ENCODE results near the gene TCEA2. TPM values are rescaled to one million over a fixed set of nuclear protein-coding genes. Genes with fewer than 3 reads are reported as not detected.

The TCEA2 gene
- total RNA-seq, 1 experiment from 2014 or later: 38.5 TPM

GRCh38 chr20:64082126-64082731 is 19.2 kb downstream of the TCEA2 start:
- in situ Hi-C loops (cut with HindIII; ENCODE audit: low pct_unique_long_range_greater_than_20kb, low sequenced_read_pairs) (no loop called here), intact Hi-C loops (cut with micrococcal nuclease; ENCODE audit: unreplicated experiment) (no loop called here)
- DNase-seq (ENCODE audit: low read depth, low spot score) (no peak), ATAC-seq (no peak)
- BruUV-seq (replicated peaks): no TSS peak
- TF ChIP-seq SIN3A (IDR thresholded peaks at IDR 0.05; ENCODE audit: borderline replicate concordance, insufficient read depth, low read depth, low read length): no peak
- no peak for TF ChIP-seq POLR2AphosphoS5 (IDR thresholded peaks at IDR 0.05; ENCODE audit: low read depth, low read length)
- TF ChIP-seq REST (IDR thresholded peaks at IDR 0.05; ENCODE audit: insufficient read depth in 1 of 2, low read depth in 2 of 2, low read length in 1 of 2): no peak
- TF ChIP-seq CTCF (IDR thresholded peaks at IDR 0.05): no peak
- no peak for TF ChIP-seq TCF7L2 (IDR thresholded peaks at IDR 0.05; ENCODE audit: low read depth, low read length)
- no peak overlapping the region for H3K27ac ChIP-seq (ENCODE audit: low read length)
- CTCF ChIA-PET: no interaction called here
- no peaks in the 10 kb centered on the region for H3K27me3 ChIP-seq (ENCODE audit: control insufficient read depth, insufficient read depth, low read length)
- H3K36me3 ChIP-seq (ENCODE audit: control insufficient read depth, insufficient read depth, low read length): no peaks in the 10 kb centered on the region
- POLR2A ChIA-PET: interaction anchor here (0.7 kb wide), 1 partner anchor 23 kb away, joined by 4 read pairs; no protein-coding TSS in a partner anchor
- peaks cover 21% of the 10 kb centered on the region for H3K4me1 ChIP-seq (ENCODE audit: control insufficient read depth, insufficient read depth, low read length)
- H3K4me3 ChIP-seq (ENCODE audit: low read depth in 2 of 2, low read length in 2 of 2): no peak overlapping the region
- no peaks in the 10 kb centered on the region for H3K9me3 ChIP-seq (ENCODE audit: control insufficient read depth, insufficient read depth, low read depth, low read length)

- CTCF ChIA-PET: interaction anchor here (0.8 to 1.9 kb wide), 3 partner anchors 22 to 37 kb away, joined by 3 to 7 read pairs (median 6); no protein-coding TSS in a partner anchor
- TF ChIP-seq TCF7L2 (IDR thresholded peaks at IDR 0.05; ENCODE audit: low read depth, low read length) (no peak), POLR2AphosphoS5 (IDR thresholded peaks at IDR 0.05; ENCODE audit: low read depth, low read length) (no peak), SIN3A (IDR thresholded peaks at IDR 0.05; ENCODE audit: borderline replicate concordance, insufficient read depth, low read depth, low read length) (no peak), REST (IDR thresholded peaks at IDR 0.05; ENCODE audit: insufficient read depth in 1 of 2, low read depth in 2 of 2, low read length in 1 of 2) (no peak), CTCF (IDR thresholded peaks at IDR 0.05) (no peak)
- Histone ChIP-seq H3K4me3 (ENCODE audit: low read depth in 2 of 2, low read length in 2 of 2) (peak overlapping the region; percentile 50 to 56), H3K36me3 (ENCODE audit: control insufficient read depth, insufficient read depth, low read length) (no peaks in the 10 kb centered on the region), H3K9me3 (ENCODE audit: control insufficient read depth, insufficient read depth, low read depth, low read length) (no peaks in the 10 kb centered on the region), H3K4me1 (ENCODE audit: control insufficient read depth, insufficient read depth, low read length) (peaks cover 21% of the 10 kb centered on the region), H3K27ac (ENCODE audit: low read length) (no peak overlapping the region), H3K27me3 (ENCODE audit: control insufficient read depth, insufficient read depth, low read length) (no peaks in the 10 kb centered on the region)
- DNase-seq (ENCODE audit: low read depth, low spot score) (no peak), ATAC-seq (no peak)
- in situ Hi-C loops (cut with HindIII; ENCODE audit: low pct_unique_long_range_greater_than_20kb, low sequenced_read_pairs): no loop called here
- intact Hi-C loops (cut with micrococcal nuclease; ENCODE audit: unreplicated experiment): no loop called here
- no TSS peak for BruUV-seq (replicated peaks)
- POLR2A ChIA-PET: no interaction called here
Observed at GRCh38 chr20:64082820-64083377, 19.9 kb downstream of the TCEA2 start.

All from Panc1 (cell line).